Activated T-cell treated with anti-CD3 and anti-CD28 coated beads, Interleukin-2, amount 50 U/mL, for 24 hours (primary cell): ENCODE results near the gene PARD3.

Experiments used
- DNase-seq: peaks from one replicate; pipeline ENCODE4 v3.0.0-alpha.2; 2020
- H3K27ac Mint-ChIP-seq: 2 replicates; pipeline ENCODE4 v1.8.0; 2020; ENCODE audit warnings: mild to moderate bottlenecking, mixed read lengths
- H3K27me3 Mint-ChIP-seq: 2 replicates; pipeline ENCODE4 v1.8.0; 2020; ENCODE audit warnings: mixed read lengths
- H3K36me3 Mint-ChIP-seq: 2 replicates; pipeline ENCODE4 v1.8.0; 2020; ENCODE audit warnings: low read depth, mixed read lengths
- H3K4me1 Mint-ChIP-seq: 2 replicates; pipeline ENCODE4 v1.8.0; 2020; ENCODE audit warnings: low read depth, mixed read lengths
- H3K4me3 Mint-ChIP-seq: 2 replicates; pipeline ENCODE4 v1.8.0; 2020; ENCODE audit warnings: mild to moderate bottlenecking, moderate library complexity, mixed read lengths
- H3K9me3 Mint-ChIP-seq: 2 replicates; pipeline ENCODE4 v1.8.0; 2020; ENCODE audit warnings: mixed read lengths

The PARD3 gene

DNA sequence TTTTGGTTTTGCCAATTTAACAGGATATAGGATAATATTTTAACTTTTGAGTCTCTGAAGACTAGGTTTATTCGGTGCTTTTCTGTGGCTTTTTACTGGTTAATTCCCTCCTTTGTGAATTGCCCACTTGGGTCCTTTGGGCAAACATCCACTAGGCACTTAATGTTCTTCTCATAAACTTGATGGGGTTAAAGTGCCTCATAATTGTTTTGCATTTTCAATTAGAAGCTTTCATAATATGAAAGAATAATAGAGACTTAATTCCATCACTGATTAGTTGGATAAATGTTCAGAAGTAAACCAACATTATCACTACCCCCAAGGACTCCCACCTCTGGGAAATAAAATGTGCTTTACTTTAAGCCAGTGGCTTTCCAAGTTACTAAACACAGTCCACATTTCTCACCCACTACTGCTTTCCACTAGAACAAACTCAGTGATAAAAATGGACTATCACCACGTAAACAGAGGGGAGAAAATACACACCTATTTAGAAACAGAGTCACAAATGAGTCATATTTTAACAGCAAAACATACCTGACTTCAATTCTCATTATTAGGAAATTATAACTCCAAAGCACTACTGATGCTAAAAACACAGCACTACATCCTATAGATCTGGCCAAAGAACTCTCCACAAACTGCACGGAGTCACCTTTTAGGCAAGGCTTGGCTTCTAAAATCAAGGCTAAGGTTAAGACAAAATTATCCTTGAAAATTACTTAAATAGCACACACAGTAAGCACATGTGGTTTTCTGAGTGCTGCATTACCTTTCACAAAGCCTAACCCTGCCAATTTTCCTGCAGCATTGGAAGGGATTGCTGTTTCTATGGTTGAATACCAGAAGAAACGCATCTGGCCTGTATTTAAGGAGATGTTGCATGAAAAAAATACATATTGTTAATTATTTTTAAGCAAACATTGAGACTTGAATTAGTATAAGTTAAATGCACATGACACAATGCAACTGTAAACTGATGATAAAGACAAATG lies 41.2 kb downstream of the PARD3 start:
- Mint-ChIP-seq H3K4me1 (no peaks in the 10 kb centered on the region), H3K27me3 (peaks cover 31% of the 10 kb centered on the region), H3K9me3 (no peaks in the 10 kb centered on the region), H3K36me3 (no peaks in the 10 kb centered on the region), H3K4me3 (no peak overlapping the region), H3K27ac (no peak overlapping the region)
- DNase-seq, result no peak

DNA sequence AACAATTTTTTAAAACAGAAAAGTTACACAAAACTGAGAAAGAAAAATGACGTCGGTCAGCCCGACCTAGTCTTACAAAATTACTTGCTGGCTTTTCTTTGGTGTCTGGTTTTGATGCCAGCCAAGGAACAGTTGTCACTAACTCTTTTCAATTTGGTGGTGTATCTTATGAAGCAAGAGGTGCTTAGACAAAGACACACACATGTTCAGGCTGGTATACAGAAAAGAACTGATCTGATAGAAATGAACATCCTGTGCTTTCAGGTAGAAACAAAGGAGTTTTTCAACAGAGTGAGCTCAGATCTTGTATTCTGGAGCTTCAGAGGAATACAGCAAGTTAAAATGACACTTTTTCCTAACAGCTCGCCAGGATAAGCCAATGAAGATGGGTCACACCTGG lies 43.6 kb downstream of the PARD3 start:
- Mint-ChIP-seq H3K27me3 (peaks cover 30% of the 10 kb centered on the region), H3K4me3 (no peak overlapping the region), H3K27ac (no peak overlapping the region), H3K36me3 (no peaks in the 10 kb centered on the region), H3K4me1 (no peaks in the 10 kb centered on the region), H3K9me3 (no peaks in the 10 kb centered on the region)
- DNase-seq, result no peak

DNA sequence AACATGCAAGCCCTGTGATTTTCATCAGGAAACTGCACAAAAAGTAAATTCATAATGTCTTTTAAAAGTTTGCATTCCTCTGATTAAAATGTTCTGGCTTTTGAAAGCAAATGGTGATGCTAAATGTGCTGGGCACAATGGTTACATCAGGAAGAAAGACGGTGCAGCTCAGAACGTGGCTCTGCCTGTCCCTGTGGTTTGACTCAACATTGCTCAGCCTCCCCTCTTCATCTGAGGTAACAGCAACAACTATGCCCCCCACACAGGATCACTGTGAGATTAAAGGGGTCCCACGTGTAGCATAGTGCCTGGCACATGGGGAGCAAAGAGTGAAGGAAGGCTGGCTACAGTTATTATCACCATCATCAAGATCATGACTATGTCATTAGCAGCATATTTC lies 44.0 kb downstream of the PARD3 start:
- Mint-ChIP-seq H3K4me3 (no peak overlapping the region), H3K27me3 (peaks cover 30% of the 10 kb centered on the region), H3K27ac (no peak overlapping the region), H3K4me1 (no peaks in the 10 kb centered on the region), H3K36me3 (no peaks in the 10 kb centered on the region), H3K9me3 (no peaks in the 10 kb centered on the region)
- DNase-seq, result no peak

DNA sequence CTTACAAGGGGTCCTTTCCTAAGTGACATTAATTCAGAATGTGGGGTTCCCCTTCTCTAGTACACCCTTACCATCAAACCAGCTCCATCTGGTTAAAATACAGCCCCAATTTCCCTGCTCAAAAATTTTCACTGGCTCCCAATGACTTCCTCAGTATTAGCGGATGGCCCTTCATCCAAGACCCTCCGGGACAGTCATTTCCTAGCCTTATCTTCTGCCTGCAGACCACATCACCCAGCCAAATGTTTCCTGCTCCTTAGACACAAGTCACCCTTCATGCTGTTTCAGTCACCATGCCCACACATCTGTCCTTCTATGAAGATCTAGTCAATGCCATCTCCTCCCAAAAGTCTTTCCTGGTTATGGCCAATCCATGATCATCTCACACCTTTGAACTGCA lies 45.2 kb downstream of the PARD3 start:
- no peak overlapping the region for H3K27ac Mint-ChIP-seq
- no peak overlapping the region for H3K4me3 Mint-ChIP-seq
- no peaks in the 10 kb centered on the region for H3K4me1 Mint-ChIP-seq
- no peaks in the 10 kb centered on the region for H3K9me3 Mint-ChIP-seq
- DNase-seq, result no peak
- H3K36me3 Mint-ChIP-seq, result no peaks in the 10 kb centered on the region
- peaks cover 30% of the 10 kb centered on the region for H3K27me3 Mint-ChIP-seq

DNA sequence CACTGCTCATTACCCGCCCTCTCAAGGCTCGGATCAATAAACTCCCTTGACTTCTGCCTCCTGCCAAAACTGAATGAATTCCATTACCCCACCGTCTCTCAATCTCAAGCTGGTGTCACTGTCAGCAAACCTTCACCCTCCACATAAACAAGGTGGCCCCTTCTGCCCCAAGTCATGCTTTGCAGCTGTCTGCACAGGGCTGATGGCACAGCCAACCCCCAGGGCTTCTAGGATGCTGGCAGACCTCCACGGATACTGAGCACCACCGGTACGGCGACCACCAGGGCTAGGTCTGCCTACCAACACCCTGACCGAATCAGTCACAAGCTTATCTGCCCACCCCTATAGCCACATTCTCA lies 46.1 kb downstream of the PARD3 start:
- Mint-ChIP-seq H3K4me3 (no peak overlapping the region), H3K36me3 (no peaks in the 10 kb centered on the region), H3K4me1 (no peaks in the 10 kb centered on the region), H3K27me3 (peaks cover 30% of the 10 kb centered on the region), H3K9me3 (no peaks in the 10 kb centered on the region), H3K27ac (no peak overlapping the region)
- no peak for DNase-seq

DNA sequence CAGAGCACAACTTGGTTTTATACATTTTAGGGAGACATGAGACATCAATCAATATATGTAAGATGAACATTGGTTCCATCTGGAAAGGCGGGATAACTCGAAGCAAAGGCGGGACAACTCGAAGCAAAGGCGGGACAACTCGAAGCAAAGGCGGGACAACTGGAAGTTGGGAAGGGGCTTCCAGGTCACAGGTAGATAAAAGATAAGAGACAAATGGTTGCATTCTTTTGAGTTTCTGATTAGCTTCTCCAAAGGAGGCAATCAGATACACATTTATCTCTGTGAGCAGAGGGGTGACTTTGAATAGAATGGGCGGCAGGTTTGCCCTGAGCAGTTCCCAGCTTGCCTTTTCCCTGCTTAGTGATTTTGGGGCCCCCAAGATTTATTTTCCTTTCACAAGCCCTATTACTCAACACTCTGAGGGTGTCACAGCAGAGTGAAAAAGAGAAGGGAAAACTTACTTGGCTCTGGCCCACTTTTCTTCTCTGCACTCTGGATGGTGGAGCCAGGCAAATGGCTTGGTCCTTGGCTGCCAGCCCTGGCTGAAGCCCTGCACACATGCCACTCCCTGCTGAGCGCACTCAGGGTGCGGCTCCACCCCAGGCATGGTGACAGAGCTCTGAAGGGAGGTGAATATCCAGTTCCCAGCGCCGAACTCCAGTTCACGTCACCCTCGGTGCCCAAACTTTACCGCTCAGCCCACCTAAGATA lies 46.7 kb downstream of the PARD3 start:
- Mint-ChIP-seq H3K27ac (no peak overlapping the region), H3K4me3 (no peak overlapping the region), H3K4me1 (no peaks in the 10 kb centered on the region), H3K27me3 (peaks cover 32% of the 10 kb centered on the region), H3K36me3 (no peaks in the 10 kb centered on the region), H3K9me3 (no peaks in the 10 kb centered on the region)
- no peak for DNase-seq

DNA sequence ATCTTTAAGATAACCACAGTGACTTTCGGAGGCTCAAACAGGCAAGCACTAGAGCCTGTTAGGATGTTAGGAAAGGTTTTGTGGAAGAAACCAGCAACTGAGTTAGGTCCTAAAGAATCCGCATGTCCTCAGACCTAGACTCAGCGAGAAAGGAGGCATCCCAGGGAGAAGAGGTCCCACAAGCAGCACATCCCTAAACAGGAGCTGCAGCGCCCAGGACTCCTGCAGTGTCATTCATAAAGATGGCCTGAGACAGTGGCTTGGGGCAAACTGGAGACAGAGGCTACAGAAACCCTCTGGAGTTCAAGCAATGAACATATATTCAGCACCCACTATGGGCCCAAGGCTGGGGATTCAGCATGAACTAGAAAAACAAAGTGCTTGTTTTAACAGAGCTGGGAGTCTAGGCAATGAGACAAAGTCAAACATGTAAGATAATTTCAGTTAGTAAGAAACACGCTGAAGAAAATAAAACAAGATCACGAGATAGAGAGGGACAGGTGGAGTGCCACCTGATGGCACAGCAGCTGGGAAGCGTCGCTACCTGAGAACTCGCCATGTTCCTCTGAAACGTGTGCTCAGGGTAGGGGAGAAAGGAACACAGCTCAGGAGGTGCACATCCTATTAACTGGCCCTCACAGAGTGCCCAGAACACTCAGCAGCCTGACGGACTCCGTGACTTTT lies 48.1 kb downstream of the PARD3 start:
- H3K36me3 Mint-ChIP-seq, result no peaks in the 10 kb centered on the region
- peaks cover 38% of the 10 kb centered on the region for H3K27me3 Mint-ChIP-seq
- no peaks in the 10 kb centered on the region for H3K9me3 Mint-ChIP-seq
- no peak for DNase-seq
- no peak overlapping the region for H3K4me3 Mint-ChIP-seq
- H3K27ac Mint-ChIP-seq, result no peak overlapping the region
- H3K4me1 Mint-ChIP-seq, result no peaks in the 10 kb centered on the region

DNA sequence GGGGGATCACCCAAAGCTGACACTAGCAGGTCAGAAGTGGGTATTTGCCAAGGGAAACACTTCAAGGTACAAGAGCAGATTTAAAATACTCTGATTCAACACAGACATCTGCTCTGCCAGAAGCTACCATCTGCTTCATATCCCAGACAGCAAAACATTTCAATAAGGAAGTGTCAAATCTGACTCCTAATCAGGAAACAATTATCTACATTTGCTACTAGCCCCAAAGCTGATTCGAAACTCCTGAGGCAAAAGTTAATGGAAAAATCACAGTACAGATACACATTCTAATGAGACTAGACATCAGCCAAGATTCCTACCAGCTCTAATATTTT lies 48.9 kb downstream of the PARD3 start:
- no peaks in the 10 kb centered on the region for H3K4me1 Mint-ChIP-seq
- no peak overlapping the region for H3K4me3 Mint-ChIP-seq
- H3K9me3 Mint-ChIP-seq, result no peaks in the 10 kb centered on the region
- no peaks in the 10 kb centered on the region for H3K36me3 Mint-ChIP-seq
- peaks cover 36% of the 10 kb centered on the region for H3K27me3 Mint-ChIP-seq
- H3K27ac Mint-ChIP-seq, result no peak overlapping the region
- no peak for DNase-seq

DNA sequence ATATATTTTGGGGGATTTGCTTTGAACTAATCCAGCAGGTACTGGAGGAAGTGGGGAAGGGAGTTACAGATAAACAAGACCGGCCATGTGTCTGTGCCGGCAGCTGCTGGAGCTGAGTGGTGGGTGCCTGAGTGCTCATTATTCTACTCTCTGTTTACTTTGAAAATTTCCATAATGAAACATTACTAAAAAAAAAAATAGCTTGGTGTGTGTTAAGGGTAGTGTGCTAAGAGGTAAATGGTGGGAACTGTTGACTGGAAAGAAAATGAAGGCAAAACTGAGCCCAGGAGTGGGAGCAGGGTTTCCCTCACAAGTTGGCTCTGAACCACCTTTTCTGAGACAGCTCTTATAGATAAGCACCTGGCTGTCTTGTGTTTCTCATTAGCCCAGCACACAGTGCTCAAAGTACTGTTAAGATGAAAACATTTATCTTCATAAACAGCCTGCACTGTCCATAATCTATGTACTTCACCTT lies 50.6 kb downstream of the PARD3 start:
- no peaks in the 10 kb centered on the region for H3K4me1 Mint-ChIP-seq
- peaks cover 24% of the 10 kb centered on the region for H3K27me3 Mint-ChIP-seq
- H3K9me3 Mint-ChIP-seq, result no peaks in the 10 kb centered on the region
- no peaks in the 10 kb centered on the region for H3K36me3 Mint-ChIP-seq
- H3K27ac Mint-ChIP-seq, result no peak overlapping the region
- no peak overlapping the region for H3K4me3 Mint-ChIP-seq
- DNase-seq, result no peak

DNA sequence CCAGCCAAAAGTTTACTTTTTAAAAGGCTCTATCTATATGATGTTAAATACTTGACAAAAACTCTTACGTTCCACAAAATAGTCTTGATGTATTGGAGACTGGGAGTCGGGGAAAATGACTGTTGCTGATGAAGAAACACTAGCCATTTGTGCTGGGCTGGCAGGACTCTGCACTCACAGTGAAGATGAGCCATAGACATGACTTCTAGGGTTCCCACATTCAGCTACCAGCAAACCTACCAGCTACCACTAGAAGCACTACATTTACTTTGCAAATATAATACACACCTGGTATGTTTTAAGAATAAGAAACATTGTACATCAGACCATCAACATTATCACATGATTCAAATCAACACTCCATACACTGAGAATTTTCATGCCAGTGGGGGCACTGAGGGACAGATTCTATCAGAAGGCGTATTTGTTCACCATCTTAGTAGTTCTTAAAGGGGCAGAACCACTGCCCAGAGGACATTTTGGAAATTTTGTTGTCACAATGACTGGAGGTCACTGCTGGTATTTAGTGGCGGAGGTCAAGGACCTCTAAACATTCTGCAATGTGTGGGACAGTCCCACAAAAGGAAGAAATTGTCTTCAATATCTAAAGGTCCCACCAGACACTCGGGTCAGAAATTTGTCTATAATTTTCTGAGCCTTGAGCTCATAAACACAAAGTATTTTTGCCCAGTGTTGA lies 52.3 kb downstream of the PARD3 start:
- Mint-ChIP-seq H3K4me3 (no peak overlapping the region), H3K9me3 (no peaks in the 10 kb centered on the region), H3K27ac (no peak overlapping the region), H3K36me3 (no peaks in the 10 kb centered on the region), H3K4me1 (peaks cover 8% of the 10 kb centered on the region), H3K27me3 (peaks cover 11% of the 10 kb centered on the region)
- no peak for DNase-seq

DNA sequence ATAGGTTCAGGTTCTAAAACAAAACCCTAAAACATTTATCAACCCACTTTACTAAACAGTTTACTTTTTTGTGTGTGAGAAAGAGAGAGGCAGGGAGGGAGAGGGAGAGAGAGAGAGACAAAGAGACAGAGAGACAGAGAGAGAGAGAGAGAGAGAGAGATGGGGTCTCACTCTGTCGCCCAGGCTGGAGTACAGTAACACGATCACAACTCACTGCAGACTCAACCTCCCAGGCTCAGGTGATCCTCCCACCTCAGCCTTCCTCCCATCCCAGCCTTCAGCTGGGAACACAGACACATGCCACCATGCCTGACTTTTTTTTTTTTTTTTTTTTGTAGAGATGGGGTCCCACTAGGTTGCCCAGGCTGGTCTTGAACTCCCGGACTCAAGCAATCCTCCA lies 52.9 kb downstream of the PARD3 start:
- Mint-ChIP-seq H3K4me1 (peaks cover 8% of the 10 kb centered on the region), H3K4me3 (no peak overlapping the region), H3K27ac (no peak overlapping the region), H3K9me3 (no peaks in the 10 kb centered on the region), H3K27me3 (peaks cover 10% of the 10 kb centered on the region), H3K36me3 (no peaks in the 10 kb centered on the region)
- DNase-seq, result no peak

DNA sequence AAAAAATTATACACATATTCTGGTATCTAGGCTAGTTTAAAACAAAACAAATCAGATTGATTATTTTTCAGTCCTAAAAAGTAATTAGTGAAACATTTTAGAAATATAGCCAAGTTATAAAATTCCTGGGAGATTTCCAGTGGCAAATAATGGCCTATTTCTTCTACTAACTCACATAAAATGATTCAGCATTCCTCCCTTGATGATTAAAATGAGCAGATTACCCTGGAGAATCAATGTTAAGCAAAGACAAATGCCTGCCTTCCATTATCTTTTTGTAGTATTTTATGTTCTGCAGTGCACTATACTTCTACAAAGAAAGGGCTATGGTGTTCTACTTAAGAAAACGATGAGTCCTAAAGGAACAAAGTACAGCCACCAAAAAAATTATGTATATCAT lies 53.6 kb downstream of the PARD3 start:
- no peak overlapping the region for H3K4me3 Mint-ChIP-seq
- no peak overlapping the region for H3K27ac Mint-ChIP-seq
- peaks cover 8% of the 10 kb centered on the region for H3K27me3 Mint-ChIP-seq
- no peaks in the 10 kb centered on the region for H3K36me3 Mint-ChIP-seq
- H3K9me3 Mint-ChIP-seq, result no peaks in the 10 kb centered on the region
- no peak for DNase-seq
- peaks cover 8% of the 10 kb centered on the region for H3K4me1 Mint-ChIP-seq

DNA sequence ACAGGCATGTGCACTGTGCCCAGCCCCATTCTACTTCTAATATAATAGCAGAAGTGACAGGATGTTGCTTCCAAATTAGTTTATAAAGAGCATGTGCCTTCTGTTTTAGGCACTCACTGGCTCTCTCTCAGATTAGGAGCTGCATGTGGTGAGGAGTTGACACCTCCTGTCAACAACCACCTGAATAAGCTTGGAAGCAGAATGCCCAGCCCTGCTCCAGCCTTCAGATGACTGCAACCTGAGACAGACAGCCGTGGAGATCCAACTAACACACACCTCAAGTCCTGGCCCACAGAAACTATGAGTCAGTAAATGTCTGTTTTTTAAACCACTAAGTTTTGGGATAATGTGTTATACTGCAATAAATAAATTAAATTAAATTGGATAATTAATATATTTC lies 54.5 kb downstream of the PARD3 start:
- no peaks in the 10 kb centered on the region for H3K9me3 Mint-ChIP-seq
- H3K36me3 Mint-ChIP-seq, result no peaks in the 10 kb centered on the region
- DNase-seq, result no peak
- peaks cover 8% of the 10 kb centered on the region for H3K27me3 Mint-ChIP-seq
- H3K27ac Mint-ChIP-seq, result no peak overlapping the region
- H3K4me3 Mint-ChIP-seq, result no peak overlapping the region
- H3K4me1 Mint-ChIP-seq, result peaks cover 8% of the 10 kb centered on the region

DNA sequence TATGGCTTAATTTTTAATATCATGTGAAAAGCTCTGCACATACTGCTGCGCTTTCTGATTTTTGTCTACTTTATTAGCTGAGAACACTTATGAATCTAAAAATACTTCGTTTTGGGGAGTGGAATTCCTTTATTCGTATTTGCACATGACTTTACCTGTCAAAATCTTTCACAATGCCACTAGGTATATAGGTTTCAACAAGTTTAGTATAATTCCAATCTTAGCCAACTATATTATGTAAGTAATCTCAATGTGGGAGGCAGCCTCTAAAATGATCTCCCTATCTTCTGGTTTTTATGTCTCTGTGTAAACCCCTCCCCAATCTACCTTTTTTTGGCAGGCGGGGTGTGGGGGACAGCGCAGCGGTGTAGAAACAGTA lies 55.3 kb downstream of the PARD3 start:
- H3K4me1 Mint-ChIP-seq, result peaks cover 8% of the 10 kb centered on the region
- H3K36me3 Mint-ChIP-seq, result no peaks in the 10 kb centered on the region
- H3K9me3 Mint-ChIP-seq, result no peaks in the 10 kb centered on the region
- no peak overlapping the region for H3K4me3 Mint-ChIP-seq
- peaks cover 8% of the 10 kb centered on the region for H3K27me3 Mint-ChIP-seq
- H3K27ac Mint-ChIP-seq, result no peak overlapping the region
- no peak for DNase-seq
